ENCODE results near the gene TMED7.

GRCh38 chr5:115605436-115605835 is 20.4 kb downstream of the TMED7 start:
- no peak for TF ChIP-seq POLR2A (IDR thresholded peaks at IDR 0.05)
- no peak for TF ChIP-seq CTCF (IDR thresholded peaks at IDR 0.05 in 4 of 5, conservative IDR thresholded peaks at IDR 0.05 in 1 of 5)

Measured in gastrocnemius medialis (tissue), 4 donors.